ENCODE data around the gene SUPT6H. TPM values are rescaled to one million over a fixed set of nuclear protein-coding genes. Genes with fewer than 3 reads are reported as not detected.

Gene SUPT6H
- total and polyA plus RNA-seq, 9 of the 15 experiments (the other 6 are each of a cell fraction or from before 2014, with no cell fraction given): 1.7 to 77.7 (median 49.2) TPM

- Histone ChIP-seq H3K4me2 (ENCODE audit: insufficient read depth, low read length) (no peak overlapping the region), H3K4me3 (no peak overlapping the region), H4K20me1 (replicated peaks; ENCODE audit: control insufficient read depth, insufficient read depth, low read length) (0 out of 2 replicates have a peak, but pooled peaks cover 2% of the 10 kb centered on the region), H3K9me3 (replicated peaks; ENCODE audit: control insufficient read depth, insufficient read depth, low read depth, low read length) (no peaks in the 10 kb centered on the region), H3K36me3 (ENCODE audit: control insufficient read depth, insufficient read depth, low read length) (peaks cover 2% of the 10 kb centered on the region; the same call in 1 of the 3 replicates), H3K27ac (ENCODE audit: extremely low read depth, low read depth, low read length) (no peak overlapping the region), H3K4me1 (replicated peaks in 1 of 2; ENCODE audit: control insufficient read depth in 2 of 2, insufficient read depth in 2 of 2, low read length in 2 of 2) (peaks cover 18 to 44% of the 10 kb centered on the region in 2 experiments), H3K79me2 (ENCODE audit: control insufficient read depth, insufficient read depth, low read length) (peaks cover 22% of the 10 kb centered on the region), H2AFZ (ENCODE audit: low read depth, low read length) (no peak overlapping the region), H3K9me1 (ENCODE audit: control insufficient read depth, insufficient read depth, low read length) (no peaks in the 10 kb centered on the region), H3K27me3 (ENCODE audit: control insufficient read depth in 2 of 2, insufficient read depth in 2 of 2, low read length in 2 of 2) (0 out of 5 replicates have a peak, but pooled peaks cover 0 to 11% of the 10 kb centered on the region in 2 experiments), H3K9ac (ENCODE audit: insufficient read depth in 1 of 2, low read depth in 2 of 2, low read length in 2 of 2) (no peak overlapping the region)
- TF ChIP-seq, protein P1, sequence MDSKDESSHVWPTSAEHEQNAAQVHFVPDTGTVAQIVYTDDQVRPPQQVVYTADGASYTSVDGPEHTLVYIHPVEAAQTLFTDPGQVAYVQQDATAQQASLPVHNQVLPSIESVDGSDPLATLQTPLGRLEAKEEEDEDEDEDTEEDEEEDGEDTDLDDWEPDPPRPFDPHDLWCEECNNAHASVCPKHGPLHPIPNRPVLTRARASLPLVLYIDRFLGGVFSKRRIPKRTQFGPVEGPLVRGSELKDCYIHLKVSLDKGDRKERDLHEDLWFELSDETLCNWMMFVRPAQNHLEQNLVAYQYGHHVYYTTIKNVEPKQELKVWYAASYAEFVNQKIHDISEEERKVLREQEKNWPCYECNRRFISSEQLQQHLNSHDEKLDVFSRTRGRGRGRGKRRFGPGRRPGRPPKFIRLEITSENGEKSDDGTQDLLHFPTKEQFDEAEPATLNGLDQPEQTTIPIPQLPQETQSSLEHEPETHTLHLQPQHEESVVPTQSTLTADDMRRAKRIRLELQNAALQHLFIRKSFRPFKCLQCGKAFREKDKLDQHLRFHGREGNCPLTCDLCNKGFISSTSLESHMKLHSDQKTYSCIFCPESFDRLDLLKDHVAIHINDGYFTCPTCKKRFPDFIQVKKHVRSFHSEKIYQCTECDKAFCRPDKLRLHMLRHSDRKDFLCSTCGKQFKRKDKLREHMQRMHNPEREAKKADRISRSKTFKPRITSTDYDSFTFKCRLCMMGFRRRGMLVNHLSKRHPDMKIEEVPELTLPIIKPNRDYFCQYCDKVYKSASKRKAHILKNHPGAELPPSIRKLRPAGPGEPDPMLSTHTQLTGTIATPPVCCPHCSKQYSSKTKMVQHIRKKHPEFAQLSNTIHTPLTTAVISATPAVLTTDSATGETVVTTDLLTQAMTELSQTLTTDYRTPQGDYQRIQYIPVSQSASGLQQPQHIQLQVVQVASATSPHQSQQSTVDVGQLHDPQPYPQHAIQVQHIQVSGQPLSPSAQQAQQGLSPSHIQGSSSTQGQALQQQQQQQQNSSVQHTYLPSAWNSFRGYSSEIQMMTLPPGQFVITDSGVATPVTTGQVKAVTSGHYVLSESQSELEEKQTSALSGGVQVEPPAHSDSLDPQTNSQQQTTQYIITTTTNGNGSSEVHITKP (IDR thresholded peaks at IDR 0.05; ENCODE audit: partially characterized antibody): peak; percentile 78
- TF ChIP-seq MTF1 (CRISPR knock-in tag; IDR thresholded peaks at IDR 0.05; ENCODE audit: borderline replicate concordance): no peak
- ATAC-seq (no peak), DNase-seq (ENCODE audit: extremely low read depth in 1 of 4, low spot score in 3 of 4) (no peak), FAIRE-seq (no peak)
- 15% methylated on average over 2 of the region's 2 CpGs for WGBS (ENCODE audit: insufficient coverage, low coverage, missing lambda C conversion rate)
- POLR2A ChIA-PET: interaction anchor here (1.4 kb wide), 2 partner anchors 9 to 11 kb away, joined by 4 to 6 read pairs; no protein-coding TSS in a partner anchor
- CTCF ChIA-PET (ENCODE audit: low intra/inter-chr PET ratio): no interaction called here
- intact Hi-C loops (cut with micrococcal nuclease): no loop called here
- BruUV-seq (replicated peaks): no TSS peak
- in situ Hi-C loops (cut with MboI): no loop called here
Measured at GRCh38 chr17:28715217-28715616, 53.2 kb downstream of the SUPT6H start.

Measured in K562 (cell line).